Kidney (tissue), 14 donors: ENCODE measurements around the gene CDK6. TPM values are rescaled to one million over a fixed set of nuclear protein-coding genes. Genes with fewer than 3 reads are reported as not detected.

Experiments used
- DNase-seq, 5 donors: peaks; one replicate each; pipeline ENCODE4 v3.0.0-alpha.2; 2013 to 2020
- FAIRE-seq: peaks from 2 replicates; lab custom pipeline; 2012; peaks lifted over from hg19 to GRCh38; lab: Jason Lieb, UNC
- H3K27ac ChIP-seq, 2 donors: one replicate each; pipeline ENCODE4 v1.7.0; 2013; ENCODE audit warnings: low read depth in 2 of 2, low read length in 2 of 2, inconsistent platforms in 1 of 2
- H3K27me3 ChIP-seq: one replicate; pipeline ENCODE4 v1.7.1; 2013; ENCODE audit warnings: low read length, inconsistent platforms; ENCODE audit not compliant: control insufficient read depth, insufficient read depth
- H3K36me3 ChIP-seq, 3 donors: one replicate each; pipeline versions ENCODE4 v1.7.0 to v1.7.1; 2013; ENCODE audit warnings: low read length in 3 of 3, control low read depth in 1 of 3, inconsistent platforms in 1 of 3; ENCODE audit not compliant: insufficient read depth in 3 of 3, control insufficient read depth in 2 of 3
- H3K4me1 ChIP-seq, 3 donors: one replicate each; pipeline versions ENCODE4 v1.7.0 to v1.7.1; 2013; ENCODE audit warnings: low read length in 3 of 3, inconsistent platforms in 1 of 3, low read depth in 1 of 3; ENCODE audit not compliant: control insufficient read depth in 2 of 3, insufficient read depth in 2 of 3
- H3K4me3 ChIP-seq, 3 donors: one replicate each; pipeline versions ENCODE4 v1.7.0 to v1.8.1; 2013; ENCODE audit warnings: low read length in 3 of 3, control low read depth in 1 of 3, inconsistent platforms in 1 of 3
- H3K9ac ChIP-seq, 3 donors: one replicate each; pipeline versions ENCODE4 v1.7.0 to v1.7.1; 2013; ENCODE audit warnings: low read length in 3 of 3, control low read depth in 1 of 3, inconsistent platforms in 1 of 3
- H3K9me3 ChIP-seq, 3 donors: one replicate each; pipeline versions ENCODE4 v1.7.0 to v1.7.1; 2013; ENCODE audit warnings: low read length in 3 of 3, control low read depth in 1 of 3, inconsistent platforms in 1 of 3; ENCODE audit not compliant: control insufficient read depth in 2 of 3, insufficient read depth in 1 of 3
- intact Hi-C: fragments of 100-400 bp; cut with DNase I; formaldehyde crosslinking; loops from one replicate; pipeline ENCODE4 v1.11.1; 2022
- polyA plus RNA-seq: library from polyadenylated mRNA; stranded (reverse); fragments of 350-450 nt; fragmentation: Illumina TruSeq; extraction: RNeasy Lipid Tissue Mini Kit (QIAGEN cat#74804); gene quantifications from one replicate; pipeline ENCODE4 v1.2.3, GENCODE V29; 2014; ENCODE audit warnings: low read depth, low replicate concordance; ENCODE audit not compliant: insufficient read depth
- total RNA-seq: library from RNA; stranded (reverse); fragmentation: NEBNext Ultra II Directional; extraction: Animal tissue kit (Norgen Biotek cat#: 25700); gene quantifications from one replicate; pipeline ENCODE4 v1.2.1, GENCODE V29; 2021
- TF ChIP-seq, protein P1 (sequence below): IDR thresholded peaks from 3 replicates; pipeline ENCODE4 v1.5.1; 2012; ENCODE audit warnings: mild to moderate bottlenecking, moderate library complexity, borderline replicate concordance; ENCODE audit not compliant: insufficient read depth; ENCODE audit errors: extremely low read depth
- donor health status: control.
- donor health status: control.
- donor health status: control.
- donor health status: control.
- donor health status: control.
- donor health status: DM: yes; HTN: yes; CAD: no.
- donor health status: Normal renal cell carcinoma (clear cell type).

Gene CDK6
- total and polyA plus RNA-seq, 2 donors from 2014 or later = 3.6 to 20.8 TPM

DNA sequence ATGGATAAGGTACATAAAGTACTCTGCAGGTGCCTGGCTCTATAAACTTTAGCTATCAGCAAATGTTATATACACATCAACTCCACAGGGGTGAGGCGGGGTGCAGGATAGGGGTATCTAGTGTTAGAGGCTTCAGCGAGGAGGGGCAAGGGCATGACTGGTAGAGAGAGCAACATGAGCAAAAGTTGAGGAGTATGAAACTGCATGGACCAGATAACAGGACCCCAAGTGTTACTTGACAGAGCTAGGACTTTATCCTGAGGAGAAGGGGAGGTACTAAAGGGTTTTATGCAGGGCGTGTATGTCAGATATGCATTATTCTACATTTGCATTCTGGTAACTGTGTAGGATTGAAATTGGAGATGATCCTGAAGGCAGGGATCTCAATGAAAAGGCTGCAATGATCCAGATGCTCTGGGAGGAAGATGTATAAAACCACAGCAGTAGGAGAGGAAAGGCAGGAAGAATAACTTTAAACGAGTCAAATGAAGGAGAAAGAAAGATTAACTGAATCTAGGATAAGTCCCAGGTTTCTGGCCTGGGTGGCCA, 136.3 kb downstream of the CDK6 start:
- DNase-seq = no peak
- no peak overlapping the region for H3K9ac ChIP-seq
- TF ChIP-seq, protein P1, sequence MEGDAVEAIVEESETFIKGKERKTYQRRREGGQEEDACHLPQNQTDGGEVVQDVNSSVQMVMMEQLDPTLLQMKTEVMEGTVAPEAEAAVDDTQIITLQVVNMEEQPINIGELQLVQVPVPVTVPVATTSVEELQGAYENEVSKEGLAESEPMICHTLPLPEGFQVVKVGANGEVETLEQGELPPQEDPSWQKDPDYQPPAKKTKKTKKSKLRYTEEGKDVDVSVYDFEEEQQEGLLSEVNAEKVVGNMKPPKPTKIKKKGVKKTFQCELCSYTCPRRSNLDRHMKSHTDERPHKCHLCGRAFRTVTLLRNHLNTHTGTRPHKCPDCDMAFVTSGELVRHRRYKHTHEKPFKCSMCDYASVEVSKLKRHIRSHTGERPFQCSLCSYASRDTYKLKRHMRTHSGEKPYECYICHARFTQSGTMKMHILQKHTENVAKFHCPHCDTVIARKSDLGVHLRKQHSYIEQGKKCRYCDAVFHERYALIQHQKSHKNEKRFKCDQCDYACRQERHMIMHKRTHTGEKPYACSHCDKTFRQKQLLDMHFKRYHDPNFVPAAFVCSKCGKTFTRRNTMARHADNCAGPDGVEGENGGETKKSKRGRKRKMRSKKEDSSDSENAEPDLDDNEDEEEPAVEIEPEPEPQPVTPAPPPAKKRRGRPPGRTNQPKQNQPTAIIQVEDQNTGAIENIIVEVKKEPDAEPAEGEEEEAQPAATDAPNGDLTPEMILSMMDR = no peak
- H3K36me3 ChIP-seq = no peaks in the 10 kb centered on the region
- peak overlapping the region in 1 of 2 donors; percentile 24 for H3K27ac ChIP-seq
- no peaks in the 10 kb centered on the region for H3K9me3 ChIP-seq
- FAIRE-seq = no peak
- intact Hi-C loops = no loop called here
- no peak overlapping the region for H3K4me3 ChIP-seq
- no peaks in the 10 kb centered on the region for H3K27me3 ChIP-seq
- H3K4me1 ChIP-seq = peaks cover 5 to 23% (median 8%) of the 10 kb centered on the region in 3 donors

DNA sequence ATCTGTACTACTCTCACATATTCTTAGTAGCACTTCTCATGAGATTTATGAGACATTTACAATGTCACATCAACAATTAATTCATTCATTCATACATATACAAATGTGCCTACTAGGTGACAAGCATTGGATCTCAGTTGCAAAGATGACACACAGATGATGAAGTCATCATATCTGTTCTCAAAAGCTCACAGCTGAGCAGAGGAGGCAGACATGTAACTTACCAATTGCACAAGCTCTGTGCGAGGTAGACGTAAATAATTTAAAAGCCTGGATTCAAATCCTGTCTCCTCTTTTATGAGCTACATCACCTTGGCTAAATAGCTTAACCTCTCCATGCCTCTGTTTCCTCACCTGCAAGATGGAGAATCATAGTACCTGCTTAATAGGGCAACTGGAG, 136.8 kb downstream of the CDK6 start:
- no peak for FAIRE-seq
- Histone ChIP-seq H3K4me1 (peaks cover 5 to 23% (median 8%) of the 10 kb centered on the region in 3 donors), H3K27ac (no peak overlapping the region), H3K9ac (no peak overlapping the region), H3K9me3 (no peaks in the 10 kb centered on the region), H3K27me3 (no peaks in the 10 kb centered on the region), H3K36me3 (no peaks in the 10 kb centered on the region), H3K4me3 (no peak overlapping the region)
- TF ChIP-seq, protein P1 = no peak
- intact Hi-C loops = no loop called here
- DNase-seq = no peak

DNA sequence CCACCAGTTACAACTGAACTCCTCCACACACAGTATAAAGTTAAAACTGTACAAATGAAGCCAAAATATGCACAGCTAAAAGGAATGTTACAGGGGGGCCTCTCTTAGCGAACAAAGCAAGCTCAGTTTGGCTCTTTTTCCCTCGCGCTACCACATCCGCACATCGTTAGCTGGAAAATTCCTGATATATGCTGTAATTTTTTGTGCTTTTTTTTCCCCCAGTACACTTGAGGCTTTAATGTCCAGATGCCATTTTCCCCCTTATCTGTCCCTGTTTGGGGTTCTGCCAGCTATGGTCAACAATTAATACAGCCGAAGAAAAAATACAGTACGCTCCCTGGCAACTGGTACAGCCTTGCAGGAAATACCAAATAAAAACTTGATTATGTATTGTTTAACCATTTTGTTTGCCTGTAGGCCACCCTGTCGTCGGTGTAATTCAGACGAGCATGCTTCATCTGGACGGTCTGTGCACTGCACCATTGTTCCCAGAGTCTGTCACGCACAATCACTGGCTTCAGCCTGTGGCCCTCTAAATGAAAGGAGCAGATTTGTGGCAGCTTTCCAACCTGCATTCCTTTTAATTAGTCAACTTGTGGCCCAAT, 138.0 kb downstream of the CDK6 start:
- H3K4me3 ChIP-seq = peak overlapping the region; percentile 14 to 37 (median 19)
- H3K9me3 ChIP-seq = no peaks in the 10 kb centered on the region
- TF ChIP-seq, protein P1 = peak; percentile 6
- H3K9ac ChIP-seq = peak overlapping the region in 1 of 3 donors; percentile 13
- peaks cover 5 to 23% (median 8%) of the 10 kb centered on the region in 3 donors for H3K4me1 ChIP-seq
- intact Hi-C loops = no loop called here
- DNase-seq = peak in 3 of 5 donors; percentile 37 to 91 (median 86)
- no peak for FAIRE-seq
- H3K27ac ChIP-seq = peak overlapping the region; percentile 62 to 63
- H3K27me3 ChIP-seq = no peaks in the 10 kb centered on the region
- H3K36me3 ChIP-seq = no peaks in the 10 kb centered on the region
